Activated T-cell treated with anti-CD3 and anti-CD28 coated beads, Interleukin-2, amount 50 U/mL, for 1 hour (primary cell): ENCODE results near the gene SPCS1.
"Not testable (repeated sequence)": the region's sequence is repeated elsewhere in the genome, so short reads cannot be mapped to it uniquely, and the experiment has no call there.

ENCODE experiments used
- DNase-seq: peaks from one replicate; pipeline ENCODE4 v3.0.0-alpha.2; 2020

Gene SPCS1

DNA sequence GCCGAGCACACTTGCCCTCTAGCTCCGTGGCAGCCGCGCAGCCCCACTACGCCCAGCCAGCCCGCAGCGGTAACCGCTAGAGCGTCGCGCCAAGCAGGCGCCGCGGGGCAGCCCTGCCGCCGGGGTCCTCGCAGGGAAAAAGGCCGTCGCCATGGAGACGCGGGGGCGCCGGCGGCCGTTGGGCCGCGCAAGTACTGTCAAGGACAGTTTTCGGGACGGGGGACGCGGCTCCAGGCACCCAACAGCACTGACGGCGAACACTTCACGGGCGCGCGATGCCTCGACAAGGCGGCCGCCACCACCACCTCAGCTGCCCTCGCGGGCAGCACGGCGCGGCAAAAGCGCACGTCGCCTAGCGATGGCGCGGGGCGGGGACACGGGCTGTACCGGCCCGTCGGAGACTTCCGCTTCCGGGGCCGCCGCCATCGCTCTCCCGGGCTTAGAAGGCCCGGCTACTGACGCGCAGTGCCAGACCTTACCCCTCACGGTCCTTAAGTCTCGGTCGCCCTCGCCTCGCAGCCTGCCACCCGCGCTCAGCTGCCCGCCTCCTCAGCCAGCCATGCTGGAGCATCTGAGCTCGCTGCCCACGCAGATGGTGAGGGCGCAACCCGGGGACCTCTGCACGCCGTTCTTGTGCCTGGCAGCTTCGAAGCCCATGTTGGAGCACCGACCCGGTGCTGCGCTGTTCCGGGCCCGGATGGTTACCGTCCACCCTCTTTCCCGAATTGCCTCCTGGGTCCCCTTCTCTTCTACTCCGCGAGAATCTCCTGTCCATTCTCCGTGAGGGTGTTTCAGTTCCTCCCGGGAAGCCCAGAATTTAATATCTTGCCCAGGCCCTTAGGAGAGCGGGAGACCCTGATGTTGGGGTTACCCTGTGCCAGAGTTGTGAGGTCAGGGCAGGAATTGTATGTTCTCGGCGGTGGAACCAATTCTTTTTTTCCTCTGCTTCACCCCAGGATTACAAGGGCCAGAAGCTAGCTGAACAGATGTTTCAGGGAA is at the start of gene SPCS1, which contains the start of gene GLT8D1:
TSS of gene SPCS1 (plus strand) at position 419 of the 999 bp plus-strand sequence. CDS start at position 560, 141 bp downstream.
TSS of gene GLT8D1 (minus strand) at position 104 of the 999 bp plus-strand sequence. CDS start 5,331 bp downstream, outside the sequence.
- DNase-seq = peak; percentile 90

DNA sequence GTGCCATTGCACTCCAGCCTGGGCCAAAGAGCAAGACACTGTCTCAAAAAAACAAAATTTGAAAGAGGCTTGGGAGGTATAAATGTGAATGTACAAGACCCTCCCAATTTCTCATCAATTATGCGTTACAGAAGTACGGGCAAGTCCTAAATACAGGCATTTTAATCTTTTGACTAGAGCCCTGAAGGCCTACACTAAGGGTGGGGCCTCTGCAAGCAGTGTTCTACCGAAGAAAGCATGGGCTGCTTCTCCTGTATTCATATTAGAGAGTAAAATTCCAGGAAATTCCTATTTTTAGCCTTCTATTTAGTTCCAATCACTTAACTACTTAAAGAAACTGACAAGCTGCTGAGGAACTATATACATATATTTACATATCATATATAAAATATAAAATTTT is 45.9 kb upstream of the SPCS1 start:
- DNase-seq = no peak

DNA sequence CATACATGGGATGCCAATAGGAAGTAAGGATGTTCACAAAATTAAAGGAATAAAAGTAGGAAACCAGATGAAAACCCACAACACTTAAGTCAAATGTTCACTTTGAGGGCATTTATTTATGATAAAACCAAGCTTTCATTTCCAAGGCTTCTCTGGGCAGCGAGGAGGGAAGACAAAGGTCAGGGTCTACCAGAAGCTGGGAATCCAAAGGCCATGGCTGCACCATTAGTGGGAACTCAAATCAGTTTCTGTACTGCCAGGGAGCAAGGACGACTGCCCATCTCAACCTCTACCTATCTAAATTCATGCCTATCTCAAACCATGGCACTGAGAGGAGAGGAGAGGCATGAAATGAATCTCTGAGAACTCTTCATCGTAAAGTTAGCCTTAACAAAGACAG is 42.8 kb upstream of the SPCS1 start:
- DNase-seq = no peak

DNA sequence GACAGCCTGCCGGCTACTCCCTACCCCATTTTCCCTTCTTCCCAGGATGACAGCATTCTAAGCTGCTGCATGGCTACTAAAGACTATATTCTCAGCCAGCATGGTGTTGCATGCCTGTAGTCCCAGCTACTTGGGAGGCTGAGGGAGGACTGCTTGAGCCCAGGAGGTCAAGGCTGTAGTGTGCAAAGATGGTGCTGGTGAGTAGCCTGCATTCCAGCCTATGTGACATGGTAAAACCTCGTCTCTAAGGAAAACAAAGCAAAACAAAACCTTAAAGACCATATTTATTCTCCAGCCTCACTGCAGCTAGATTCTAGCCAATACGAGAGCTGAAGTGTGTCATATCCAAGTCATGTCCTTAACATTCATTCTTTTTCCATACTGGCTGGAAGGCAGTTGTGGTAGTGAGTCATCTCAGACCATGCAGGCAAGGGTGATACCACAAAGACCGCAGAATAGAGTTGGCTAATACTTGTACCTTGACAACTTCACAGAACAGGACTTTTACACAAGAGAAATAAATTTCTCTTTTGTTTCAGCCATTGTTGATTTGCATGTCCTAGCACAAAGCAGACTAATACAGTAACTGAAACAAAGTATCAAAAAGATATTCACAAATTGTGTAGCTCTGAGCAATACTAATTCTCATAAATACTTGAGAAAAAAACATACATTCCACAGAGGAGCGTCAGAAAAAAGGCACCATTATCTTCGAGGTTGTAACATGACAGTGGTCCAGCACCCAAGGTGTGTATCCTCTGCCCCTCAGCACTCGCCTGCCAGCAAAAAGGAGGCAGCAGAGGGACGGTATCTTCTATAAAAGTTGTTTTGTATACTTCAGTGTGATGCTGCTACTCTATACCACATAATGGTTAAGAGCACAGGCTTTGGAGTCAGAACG is 35.0 kb upstream of the SPCS1 start:
- no peak for DNase-seq

DNA sequence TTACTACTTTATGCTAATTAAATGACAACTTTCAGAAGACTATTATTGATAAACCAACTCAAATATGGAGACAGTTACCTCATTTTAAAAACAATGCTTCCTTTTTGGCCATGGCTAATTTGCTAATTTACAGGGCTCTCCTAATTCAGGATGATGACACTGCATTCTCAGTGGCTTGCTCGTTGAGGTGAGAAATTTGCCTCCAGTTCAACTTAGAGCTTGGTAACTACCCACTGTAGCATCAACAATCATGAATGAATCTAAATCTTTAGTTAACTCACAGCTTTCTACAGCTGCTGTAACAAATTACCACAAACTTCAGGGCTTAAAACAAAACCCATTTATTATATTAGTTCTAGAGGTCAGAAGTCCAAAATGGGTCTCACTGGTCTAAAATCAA is 34.2 kb upstream of the SPCS1 start:
- DNase-seq = no peak

DNA sequence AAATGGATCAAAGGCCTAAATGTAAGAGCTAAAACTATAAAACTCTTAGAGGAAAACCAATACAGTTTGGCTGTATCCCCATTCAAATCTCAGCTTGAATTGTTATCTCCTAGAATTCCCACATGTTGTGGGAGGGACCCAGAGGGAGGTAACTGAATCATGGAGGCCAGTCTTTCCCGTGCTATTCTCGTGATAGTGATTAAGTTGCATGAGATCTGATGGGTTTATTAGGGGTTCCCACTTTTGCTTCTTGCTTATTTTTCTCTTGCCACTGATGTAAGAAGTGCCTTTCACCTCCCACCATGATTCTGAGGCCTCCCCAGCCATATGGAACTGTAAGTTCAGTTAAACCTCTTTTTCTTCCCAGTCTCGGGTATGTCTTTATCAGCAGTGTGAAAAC is 29.7 kb upstream of the SPCS1 start:
- not testable (repeated sequence) for DNase-seq

DNA sequence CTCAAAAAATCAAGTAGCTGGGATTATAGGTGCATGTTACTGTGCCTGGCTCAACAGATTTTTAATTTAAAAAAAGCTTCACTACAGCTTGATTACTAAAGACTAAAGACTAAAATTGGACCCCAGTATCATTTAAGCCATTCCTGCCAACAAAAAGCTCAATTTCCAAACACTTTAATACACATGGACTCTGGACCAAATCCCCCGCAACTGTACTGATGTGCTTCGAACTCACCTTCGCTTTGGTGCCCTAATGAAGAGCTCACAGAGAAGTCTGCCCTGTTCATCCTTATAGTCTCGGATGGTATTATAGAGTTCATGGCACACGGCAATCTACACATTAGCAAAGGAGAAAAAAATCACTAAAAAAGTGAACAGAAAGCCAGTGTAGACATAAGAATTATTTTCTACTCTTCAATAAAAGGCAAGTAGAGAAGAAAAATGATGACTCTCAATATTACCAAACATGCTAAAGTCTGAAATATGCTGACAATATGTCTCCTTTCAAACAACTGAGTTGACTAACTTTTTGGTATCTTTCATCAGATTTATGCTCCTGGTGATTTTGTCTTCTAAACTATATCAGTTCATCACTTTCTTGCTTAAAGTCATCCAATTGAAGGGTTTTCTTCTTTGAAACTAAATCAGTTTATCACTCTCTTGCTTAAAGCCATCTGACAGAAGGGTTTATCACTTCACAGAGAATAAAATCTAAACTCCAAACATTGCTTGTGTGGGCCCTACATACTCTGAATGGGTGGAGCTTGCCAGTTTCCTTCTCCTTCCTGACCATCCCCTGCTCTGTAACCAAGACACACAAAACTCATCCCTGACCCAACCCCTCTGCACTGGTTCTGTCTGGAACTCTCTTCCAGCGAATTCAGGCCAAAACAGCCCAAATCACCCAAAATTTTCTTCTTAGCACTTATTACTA is 27.4 kb upstream of the SPCS1 start:
- no peak for DNase-seq

DNA sequence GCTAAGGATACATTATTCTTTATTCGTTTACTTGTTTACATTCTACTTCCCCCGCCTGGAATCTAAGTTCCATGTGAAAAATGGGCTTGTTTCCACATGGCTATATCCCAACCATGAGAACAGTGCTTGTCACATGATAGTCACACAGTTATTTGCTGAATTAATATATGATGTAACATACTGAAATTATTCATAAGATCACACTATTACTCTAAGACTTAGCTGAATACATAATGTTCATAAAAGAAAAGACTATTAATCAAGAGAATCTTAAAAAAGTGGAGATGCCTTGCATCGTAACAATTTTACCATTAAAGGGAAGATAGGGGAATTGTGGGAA is 26.7 kb upstream of the SPCS1 start:
- no peak for DNase-seq

DNA sequence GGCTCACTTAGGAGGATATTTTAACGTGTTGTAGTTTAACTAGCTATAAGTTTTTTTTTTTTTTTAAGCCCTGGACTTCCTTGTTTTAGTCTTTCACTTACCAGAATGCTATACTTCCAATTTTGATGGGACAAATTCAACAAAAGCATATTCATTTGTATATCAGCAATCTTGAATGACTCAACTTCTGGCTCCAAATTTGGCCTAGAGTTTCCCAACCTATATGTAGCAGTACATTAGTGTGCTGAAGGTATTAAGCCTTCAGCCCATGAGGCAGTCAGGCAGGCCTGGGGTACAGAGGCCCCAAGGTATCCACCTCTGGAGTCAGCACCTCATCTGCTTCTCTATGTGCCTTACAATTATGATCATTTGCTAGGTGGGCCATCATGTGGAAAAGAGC is 26.1 kb upstream of the SPCS1 start:
- DNase-seq = no peak

DNA sequence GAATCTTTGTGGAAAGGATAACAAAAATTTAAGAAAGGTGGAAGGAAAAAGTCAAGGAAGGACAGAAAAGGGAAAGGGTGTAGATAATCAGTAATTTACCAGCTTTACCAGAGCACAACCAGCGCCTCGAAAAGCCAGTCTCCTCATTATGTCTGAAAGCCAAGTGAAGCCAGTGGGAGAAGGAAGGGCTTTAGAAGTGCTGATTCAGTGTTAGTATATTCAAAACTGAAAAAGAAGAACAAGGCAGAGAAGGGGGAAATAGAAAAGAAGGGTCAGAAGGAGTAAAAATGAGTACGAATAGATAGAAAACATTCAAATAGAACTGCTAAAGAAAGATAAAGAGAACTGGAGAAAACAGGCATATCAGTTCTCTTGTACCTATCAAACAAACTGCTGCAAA is 24.3 kb upstream of the SPCS1 start:
- no peak for DNase-seq

DNA sequence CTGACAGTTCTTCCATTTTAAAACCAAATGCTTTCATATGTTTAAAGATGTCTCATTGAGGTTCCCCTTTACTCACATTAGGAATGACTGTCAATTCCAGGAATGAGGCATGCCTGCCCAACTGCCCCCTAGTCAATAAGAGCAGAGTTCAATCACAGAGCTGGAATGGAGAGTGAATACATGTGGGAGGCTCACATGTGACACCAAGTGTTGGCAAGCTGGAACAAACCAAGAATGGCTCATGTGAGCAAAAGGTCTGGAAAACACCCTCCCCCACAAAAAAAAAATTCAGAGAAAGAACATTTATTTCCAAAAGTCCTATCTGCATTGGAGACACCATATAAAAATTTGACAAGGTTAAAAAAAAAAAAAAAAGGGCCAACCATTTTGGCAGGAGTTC is 23.9 kb upstream of the SPCS1 start:
- no peak for DNase-seq

DNA sequence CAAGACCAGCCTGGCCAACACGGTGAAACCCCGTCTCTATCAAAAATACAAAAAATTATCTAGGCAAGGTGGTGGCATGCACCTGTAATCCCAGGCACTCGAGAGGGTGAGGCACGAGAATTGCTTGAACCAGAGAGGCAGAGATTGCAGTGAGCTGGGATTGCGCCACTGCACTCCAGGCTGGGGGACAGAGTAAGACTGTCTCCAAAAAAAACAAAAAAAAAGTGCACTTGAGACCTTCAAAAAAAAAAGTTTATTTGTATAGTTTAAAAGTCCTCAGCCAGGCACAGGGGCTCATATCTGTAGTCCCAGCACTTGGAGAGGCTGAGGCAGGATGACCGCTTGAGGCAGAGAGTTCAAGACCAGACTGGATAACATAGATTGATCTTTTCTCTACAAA is 22.3 kb upstream of the SPCS1 start:
- no peak for DNase-seq

DNA sequence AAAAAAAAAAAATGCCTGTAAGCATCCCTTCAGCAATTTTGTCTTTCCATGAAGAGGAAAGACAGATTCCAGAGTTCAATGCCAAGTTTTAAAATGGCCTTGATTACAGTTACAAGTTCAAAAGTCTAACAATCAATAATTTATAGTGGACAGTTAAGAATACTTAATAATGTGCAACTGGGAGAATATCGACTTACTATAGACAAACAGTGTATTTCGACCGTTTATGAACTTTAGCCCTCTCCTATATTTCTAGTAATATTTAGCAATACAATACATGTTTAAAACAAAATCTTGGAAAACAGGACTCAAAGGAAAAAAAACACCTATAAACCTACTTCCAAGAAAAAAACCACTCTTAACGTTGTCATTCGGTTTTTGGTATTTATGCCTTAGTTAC is 21.7 kb upstream of the SPCS1 start:
- no peak for DNase-seq

DNA sequence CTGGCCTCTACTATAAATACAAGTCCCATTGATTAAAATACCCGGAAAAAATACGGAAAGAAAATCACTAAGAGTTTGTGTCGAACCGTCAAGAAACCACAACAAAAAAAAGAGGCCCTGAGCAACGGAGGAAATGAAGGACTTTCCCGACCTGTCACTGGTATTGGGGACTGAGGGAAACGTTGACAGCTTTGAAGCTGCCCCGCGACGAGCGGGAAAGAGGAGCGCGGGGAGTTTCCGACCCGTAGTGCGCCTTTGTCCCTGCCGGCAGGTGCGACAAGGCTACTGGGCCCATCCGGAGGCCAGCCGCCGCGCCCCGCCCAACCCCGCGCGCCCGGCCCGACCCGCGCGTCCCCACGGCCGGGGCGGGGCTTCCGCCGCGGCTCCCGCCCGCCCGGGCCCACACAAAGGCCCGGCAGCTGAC is 20.6 kb upstream of the SPCS1 start:
- DNase-seq = peak; percentile 79

DNA sequence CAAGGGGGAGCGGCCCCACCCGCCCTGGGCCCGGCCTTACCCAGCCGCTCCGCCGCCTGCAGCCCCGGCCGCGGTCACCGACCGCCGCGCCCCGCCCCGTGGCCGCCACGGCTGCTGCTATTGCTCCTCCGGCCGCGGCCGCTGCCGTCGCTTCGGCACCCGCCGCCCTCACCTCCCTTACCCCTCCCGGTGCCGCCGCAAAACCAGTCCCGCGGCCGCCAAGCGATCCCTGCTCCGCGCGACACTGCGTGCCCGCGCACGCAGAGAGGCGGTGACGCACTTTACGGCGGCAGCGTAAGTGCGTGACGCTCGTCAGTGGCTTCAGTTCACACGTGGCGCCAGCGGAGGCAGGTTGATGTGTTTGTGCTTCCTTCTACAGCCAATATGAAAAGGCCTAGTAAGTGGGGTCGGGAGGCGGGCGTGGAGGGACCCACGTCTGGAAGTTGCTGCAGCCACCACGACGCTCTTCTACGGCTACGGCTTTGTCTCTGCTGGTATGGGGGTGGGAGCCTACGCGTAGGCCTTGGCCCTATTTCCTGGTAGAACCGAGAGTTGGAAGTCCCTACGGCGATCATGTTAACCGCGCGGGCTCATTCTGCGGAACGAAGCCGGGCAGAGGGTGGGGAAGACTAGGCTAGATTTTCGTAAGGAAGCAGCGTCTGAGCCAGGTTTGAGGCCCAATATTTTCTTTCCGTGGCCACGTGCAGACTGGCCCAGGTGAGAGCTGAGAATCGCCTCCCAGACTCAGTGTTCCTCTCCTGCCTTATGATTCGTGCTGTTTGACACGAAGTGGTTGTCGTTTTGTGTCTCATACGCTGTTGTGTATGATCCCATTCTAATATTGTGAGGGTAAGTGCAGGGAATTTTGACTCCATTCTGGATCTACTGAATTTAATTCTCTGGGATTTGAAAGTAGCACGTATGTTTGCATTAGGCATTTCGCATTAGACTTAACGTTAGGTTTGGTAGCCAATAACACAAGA is 19.9 kb upstream of the SPCS1 start, which contains the start of the genes GNL3 and PBRM1:
TSS of gene GNL3 (plus strand) at position 324 of the 983 bp plus-strand sequence. CDS start at position 385, 61 bp downstream.
TSS of gene PBRM1 (minus strand) at position 205 of the 983 bp plus-strand sequence.
- peak; percentile 92 for DNase-seq

DNA sequence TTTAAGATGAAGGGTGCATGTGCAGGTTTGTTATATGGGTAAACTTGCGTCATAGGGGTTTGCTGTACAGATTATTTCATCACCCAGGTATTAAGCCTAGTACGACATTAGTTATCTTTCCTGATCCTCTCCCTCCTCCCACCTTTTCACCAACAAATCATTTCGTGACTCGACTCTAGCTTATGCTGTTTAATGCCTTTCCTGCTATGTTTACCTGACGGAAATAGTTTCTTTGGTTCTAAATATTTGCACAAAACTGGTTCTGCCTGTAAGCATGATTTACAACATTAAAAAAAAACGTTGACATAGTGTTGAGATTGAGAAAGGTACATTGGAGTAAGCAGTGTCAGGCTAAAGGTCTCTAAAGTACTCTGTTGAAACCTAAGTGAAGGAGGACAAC is 17.6 kb upstream of the SPCS1 start:
- DNase-seq = no peak

DNA sequence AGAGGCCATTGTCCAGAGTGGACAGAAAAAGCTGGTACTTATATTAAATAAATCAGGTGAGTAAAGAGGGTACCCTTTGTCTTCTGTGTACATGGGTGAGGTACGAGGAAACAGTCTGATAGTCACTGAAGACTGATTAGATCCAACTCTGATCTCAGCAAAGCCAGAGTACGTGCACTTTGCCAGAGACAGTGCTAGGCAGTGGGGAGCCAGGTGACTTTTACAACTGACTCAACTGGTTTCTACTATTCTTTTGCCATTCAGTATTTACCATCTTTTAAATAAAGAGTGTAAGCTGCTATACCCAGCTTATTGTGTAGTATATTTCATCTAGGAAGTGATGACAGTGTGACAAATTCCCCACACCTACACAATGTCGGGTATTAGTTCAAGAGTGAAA is 16.8 kb upstream of the SPCS1 start:
- DNase-seq = no peak

DNA sequence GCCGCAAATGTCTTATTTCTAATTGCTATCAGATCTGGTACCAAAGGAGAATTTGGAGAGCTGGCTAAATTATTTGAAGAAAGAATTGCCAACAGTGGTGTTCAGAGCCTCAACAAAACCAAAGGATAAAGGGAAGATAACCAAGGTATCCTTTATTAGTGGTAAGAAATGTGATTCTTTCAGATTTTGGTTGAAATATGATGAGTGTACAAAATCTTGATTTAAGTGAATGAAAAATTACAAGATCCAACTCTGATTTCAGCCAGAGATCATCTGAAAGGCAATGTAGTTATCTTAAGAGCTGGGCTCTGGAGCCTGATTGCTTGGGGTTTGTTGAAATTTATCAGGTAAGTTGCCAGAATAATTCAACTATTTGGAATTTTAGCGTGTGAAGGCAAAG is 15.3 kb upstream of the SPCS1 start:
- DNase-seq = no peak

DNA sequence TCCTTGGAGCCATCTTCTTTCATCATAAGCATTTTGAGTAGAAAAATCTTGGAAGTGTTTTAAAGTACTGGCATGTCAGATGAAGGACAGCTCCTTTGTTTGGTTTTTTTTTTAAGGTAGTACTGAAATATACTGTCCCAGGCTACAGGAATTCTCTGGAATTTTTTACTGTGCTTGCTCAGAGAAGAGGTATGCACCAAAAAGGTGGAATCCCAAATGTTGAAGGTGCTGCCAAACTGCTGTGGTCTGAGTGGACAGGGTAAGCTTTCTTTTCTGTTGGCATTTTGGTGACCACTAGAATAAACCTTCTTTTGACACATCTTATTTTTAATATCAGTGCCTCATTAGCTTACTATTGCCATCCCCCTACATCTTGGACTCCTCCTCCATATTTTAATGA is 12.8 kb upstream of the SPCS1 start:
- no peak for DNase-seq

DNA sequence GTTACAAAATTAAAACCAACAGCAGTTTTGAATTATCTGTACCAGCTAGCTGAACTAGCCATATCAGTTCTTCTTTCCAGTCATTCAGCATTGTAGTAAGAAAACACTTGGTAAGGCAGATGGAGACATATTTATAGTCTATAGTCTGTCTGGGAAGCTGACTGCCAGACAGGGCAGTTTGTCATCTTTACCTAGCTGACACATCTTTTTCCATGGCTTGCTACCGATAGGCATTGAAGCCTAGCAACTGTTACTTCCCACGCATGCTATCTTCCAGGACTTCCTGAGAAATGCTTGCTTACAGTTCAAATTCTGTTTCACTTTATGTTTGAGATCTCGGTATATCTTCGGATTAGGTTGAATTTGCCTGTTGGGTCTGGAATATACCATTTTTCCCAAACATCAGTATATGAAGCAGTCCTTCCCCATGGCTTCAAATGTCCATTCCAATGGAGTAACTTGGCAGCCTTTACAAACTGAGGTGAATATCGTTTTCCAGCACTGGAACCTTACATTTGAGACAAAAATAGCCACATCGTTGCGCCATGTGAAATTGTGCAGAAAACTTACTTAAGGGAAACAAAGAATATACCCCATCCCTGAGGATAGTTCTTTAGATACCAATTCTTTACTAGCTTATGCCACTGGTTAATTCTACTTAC is 11.2 kb upstream of the SPCS1 start:
- no peak for DNase-seq
